B cell (primary cell): Measurements from ENCODE around the gene SMIM20.

Experiments
- EZH2 ChIP-seq: IDR thresholded peaks from 2 replicates; pipeline ENCODE4 v1.6.1; 2012; ENCODE audit warnings: borderline replicate concordance, low read depth, mild to moderate bottlenecking, moderate library complexity, low read length; ENCODE audit not compliant: insufficient read depth, poor library complexity, severe bottlenecking
- TF ChIP-seq, protein P1 (sequence below): fragments of 200-600 bp; IDR thresholded peaks from one replicate; pipeline ENCODE4 v1.8.0; 2022; ENCODE audit warnings: antibody characterized with exemption, mild to moderate bottlenecking

DNA sequence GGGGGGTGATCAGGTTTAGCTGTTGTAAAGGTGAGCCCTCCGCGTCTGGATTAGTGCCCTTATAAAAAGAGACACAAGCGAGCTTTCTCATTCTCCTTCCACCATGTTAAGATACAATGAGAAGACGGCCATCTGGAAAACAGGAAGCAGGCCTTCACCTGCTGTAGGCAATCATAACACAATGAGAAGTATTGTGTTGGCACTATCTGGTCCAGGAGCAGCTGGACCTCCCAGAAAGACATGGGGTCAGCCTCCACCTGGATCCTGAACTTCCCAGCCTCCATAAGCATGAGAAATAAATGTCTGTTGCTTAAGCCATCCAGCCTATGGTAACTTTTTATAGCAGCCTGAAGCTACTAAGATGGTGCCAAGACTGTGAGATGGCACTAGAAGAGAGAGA is 8.6 kb upstream of the SMIM20 start:
- no peak for TF ChIP-seq EZH2
- TF ChIP-seq, protein P1, sequence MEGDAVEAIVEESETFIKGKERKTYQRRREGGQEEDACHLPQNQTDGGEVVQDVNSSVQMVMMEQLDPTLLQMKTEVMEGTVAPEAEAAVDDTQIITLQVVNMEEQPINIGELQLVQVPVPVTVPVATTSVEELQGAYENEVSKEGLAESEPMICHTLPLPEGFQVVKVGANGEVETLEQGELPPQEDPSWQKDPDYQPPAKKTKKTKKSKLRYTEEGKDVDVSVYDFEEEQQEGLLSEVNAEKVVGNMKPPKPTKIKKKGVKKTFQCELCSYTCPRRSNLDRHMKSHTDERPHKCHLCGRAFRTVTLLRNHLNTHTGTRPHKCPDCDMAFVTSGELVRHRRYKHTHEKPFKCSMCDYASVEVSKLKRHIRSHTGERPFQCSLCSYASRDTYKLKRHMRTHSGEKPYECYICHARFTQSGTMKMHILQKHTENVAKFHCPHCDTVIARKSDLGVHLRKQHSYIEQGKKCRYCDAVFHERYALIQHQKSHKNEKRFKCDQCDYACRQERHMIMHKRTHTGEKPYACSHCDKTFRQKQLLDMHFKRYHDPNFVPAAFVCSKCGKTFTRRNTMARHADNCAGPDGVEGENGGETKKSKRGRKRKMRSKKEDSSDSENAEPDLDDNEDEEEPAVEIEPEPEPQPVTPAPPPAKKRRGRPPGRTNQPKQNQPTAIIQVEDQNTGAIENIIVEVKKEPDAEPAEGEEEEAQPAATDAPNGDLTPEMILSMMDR: no peak
